ENCODE data around the gene HSP90B1. TPM values are rescaled to one million over a fixed set of nuclear protein-coding genes. Genes with fewer than 3 reads are reported as not detected.

Gene HSP90B1
- total and polyA plus RNA-seq, 9 of the 15 experiments (the other 6 are each of a cell fraction or from before 2014, with no cell fraction given), result 196 to 719 (median 557) TPM

DNA sequence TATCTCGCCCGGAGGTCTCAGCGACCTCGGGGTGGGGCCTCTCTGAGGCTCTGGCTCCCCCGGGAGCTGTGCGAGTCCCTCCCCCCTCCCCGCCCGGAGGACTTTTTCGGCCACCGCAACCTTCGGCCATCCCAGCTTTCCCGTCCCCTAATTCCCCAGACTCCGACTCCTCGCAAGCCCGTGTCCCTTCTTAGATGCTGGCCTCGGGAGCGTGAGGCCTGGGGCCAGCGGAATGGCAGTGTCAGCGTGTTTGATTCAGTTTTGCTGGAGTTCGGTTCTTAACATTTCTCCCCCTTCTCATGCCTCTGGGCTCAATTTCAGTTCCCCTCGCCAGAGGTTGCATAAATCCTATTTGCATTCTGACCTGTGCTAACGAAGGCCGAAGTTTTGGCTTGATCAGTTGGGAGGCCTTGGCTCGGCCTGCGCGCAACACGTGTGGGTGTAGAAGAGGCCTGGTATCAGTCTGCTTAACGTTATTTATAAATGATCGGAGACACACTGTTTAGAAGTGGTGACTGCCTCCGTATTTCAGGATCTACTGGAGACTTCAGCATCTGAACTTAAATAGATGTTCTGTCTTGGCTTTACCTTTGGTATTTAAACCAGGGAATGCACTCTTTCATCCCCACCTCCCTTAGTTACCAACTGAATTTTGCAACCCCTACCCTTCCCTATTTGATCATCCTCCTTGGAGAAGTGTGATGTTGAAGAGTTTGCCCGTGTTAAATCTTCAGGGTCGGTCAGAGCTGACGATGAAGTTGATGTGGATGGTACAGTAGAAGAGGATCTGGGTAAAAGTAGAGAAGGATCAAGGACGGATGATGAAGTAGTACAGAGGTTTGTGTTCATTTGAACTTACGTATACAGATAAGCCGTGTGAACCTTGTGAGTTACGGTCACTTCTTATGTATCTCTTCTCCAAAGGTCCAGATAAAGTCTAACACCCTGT is 851 bp downstream of the HSP90B1 start:
- CTCF ChIA-PET (ENCODE audit: low intra/inter-chr PET ratio), result no interaction called here
- WGBS (ENCODE audit: insufficient coverage, low coverage, missing lambda C conversion rate), result under 1% methylated on average over 35 of the region's 37 CpGs
- FAIRE-seq (peak; percentile 61), ATAC-seq (peak; percentile 26), DNase-seq (ENCODE audit: extremely low read depth in 1 of 4, low spot score in 3 of 4) (peak; percentile 47 to 72 (median 58))
- in situ Hi-C loops (cut with MboI) (loop anchor here (5.0 kb wide), 1 partner anchor 104 kb away; no protein-coding TSS in a partner anchor), intact Hi-C loops (cut with micrococcal nuclease) (no loop called here)
- Histone ChIP-seq H3K9me1 (ENCODE audit: control insufficient read depth, insufficient read depth, low read length) (no peaks in the 10 kb centered on the region), H3K4me3 (peak overlapping the region; percentile 89), H2AFZ (ENCODE audit: low read depth, low read length) (peak overlapping the region; percentile 81), H3K27me3 (ENCODE audit: control insufficient read depth in 2 of 2, insufficient read depth in 2 of 2, low read length in 2 of 2) (no peaks in the 10 kb centered on the region), H3K36me3 (ENCODE audit: control insufficient read depth, insufficient read depth, low read length) (peaks cover 51% of the 10 kb centered on the region), H3K9ac (ENCODE audit: insufficient read depth in 1 of 2, low read depth in 2 of 2, low read length in 2 of 2) (peak overlapping the region; percentile 98), H3K4me1 (replicated peaks in 1 of 2; ENCODE audit: control insufficient read depth in 2 of 2, insufficient read depth in 2 of 2, low read length in 2 of 2) (peaks cover 7 to 18% of the 10 kb centered on the region in 2 experiments), H3K4me2 (ENCODE audit: insufficient read depth, low read length) (peak overlapping the region; percentile 99), H4K20me1 (replicated peaks; ENCODE audit: control insufficient read depth, insufficient read depth, low read length) (peaks cover 19% of the 10 kb centered on the region), H3K9me3 (replicated peaks; ENCODE audit: control insufficient read depth, insufficient read depth, low read depth, low read length) (no peaks in the 10 kb centered on the region), H3K79me2 (ENCODE audit: control insufficient read depth, insufficient read depth, low read length) (peaks cover 57% of the 10 kb centered on the region), H3K27ac (ENCODE audit: extremely low read depth, low read depth, low read length) (peak overlapping the region; percentile 92)
- TSS peak; percentile 39 for BruUV-seq (replicated peaks)
- POLR2A ChIA-PET, result interaction anchor here (0.6 to 1.9 kb wide), 5 partner anchors 9 to 317 kb away, joined by 4 to 17 read pairs (median 7); no protein-coding TSS in a partner anchor
- TF ChIP-seq, protein P1, sequence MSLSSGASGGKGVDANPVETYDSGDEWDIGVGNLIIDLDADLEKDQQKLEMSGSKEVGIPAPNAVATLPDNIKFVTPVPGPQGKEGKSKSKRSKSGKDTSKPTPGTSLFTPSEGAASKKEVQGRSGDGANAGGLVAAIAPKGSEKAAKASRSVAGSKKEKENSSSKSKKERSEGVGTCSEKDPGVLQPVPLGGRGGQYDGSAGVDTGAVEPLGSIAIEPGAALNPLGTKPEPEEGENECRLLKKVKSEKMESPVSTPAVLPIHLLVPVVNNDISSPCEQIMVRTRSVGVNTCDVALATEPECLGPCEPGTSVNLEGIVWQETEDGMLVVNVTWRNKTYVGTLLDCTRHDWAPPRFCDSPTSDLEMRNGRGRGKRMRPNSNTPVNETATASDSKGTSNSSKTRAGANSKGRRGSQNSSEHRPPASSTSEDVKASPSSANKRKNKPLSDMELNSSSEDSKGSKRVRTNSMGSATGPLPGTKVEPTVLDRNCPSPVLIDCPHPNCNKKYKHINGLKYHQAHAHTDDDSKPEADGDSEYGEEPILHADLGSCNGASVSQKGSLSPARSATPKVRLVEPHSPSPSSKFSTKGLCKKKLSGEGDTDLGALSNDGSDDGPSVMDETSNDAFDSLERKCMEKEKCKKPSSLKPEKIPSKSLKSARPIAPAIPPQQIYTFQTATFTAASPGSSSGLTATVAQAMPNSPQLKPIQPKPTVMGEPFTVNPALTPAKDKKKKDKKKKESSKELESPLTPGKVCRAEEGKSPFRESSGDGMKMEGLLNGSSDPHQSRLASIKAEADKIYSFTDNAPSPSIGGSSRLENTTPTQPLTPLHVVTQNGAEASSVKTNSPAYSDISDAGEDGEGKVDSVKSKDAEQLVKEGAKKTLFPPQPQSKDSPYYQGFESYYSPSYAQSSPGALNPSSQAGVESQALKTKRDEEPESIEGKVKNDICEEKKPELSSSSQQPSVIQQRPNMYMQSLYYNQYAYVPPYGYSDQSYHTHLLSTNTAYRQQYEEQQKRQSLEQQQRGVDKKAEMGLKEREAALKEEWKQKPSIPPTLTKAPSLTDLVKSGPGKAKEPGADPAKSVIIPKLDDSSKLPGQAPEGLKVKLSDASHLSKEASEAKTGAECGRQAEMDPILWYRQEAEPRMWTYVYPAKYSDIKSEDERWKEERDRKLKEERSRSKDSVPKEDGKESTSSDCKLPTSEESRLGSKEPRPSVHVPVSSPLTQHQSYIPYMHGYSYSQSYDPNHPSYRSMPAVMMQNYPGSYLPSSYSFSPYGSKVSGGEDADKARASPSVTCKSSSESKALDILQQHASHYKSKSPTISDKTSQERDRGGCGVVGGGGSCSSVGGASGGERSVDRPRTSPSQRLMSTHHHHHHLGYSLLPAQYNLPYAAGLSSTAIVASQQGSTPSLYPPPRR (CRISPR knock-in tag; IDR thresholded peaks at IDR 0.05; ENCODE audit: borderline replicate concordance), result peak; percentile 84; the same call in 1 of the 2 replicates
- TF ChIP-seq TGIF2 (CRISPR knock-in tag; IDR thresholded peaks at IDR 0.05), result 0 out of 2 replicates have a peak, but pooled peaks have one; percentile 10
- TF ChIP-seq, protein P2, sequence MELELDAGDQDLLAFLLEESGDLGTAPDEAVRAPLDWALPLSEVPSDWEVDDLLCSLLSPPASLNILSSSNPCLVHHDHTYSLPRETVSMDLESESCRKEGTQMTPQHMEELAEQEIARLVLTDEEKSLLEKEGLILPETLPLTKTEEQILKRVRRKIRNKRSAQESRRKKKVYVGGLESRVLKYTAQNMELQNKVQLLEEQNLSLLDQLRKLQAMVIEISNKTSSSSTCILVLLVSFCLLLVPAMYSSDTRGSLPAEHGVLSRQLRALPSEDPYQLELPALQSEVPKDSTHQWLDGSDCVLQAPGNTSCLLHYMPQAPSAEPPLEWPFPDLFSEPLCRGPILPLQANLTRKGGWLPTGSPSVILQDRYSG (tag; conservative IDR thresholded peaks at IDR 0.05; ENCODE audit: low read depth), result no peak
- TF ChIP-seq HNRNPLL (IDR thresholded peaks at IDR 0.05; ENCODE audit: low read depth, low read length, poor library complexity, severe bottlenecking), result peak; percentile 12
- 0 out of 2 replicates have a peak, but pooled peaks have one; percentile 1 for TF ChIP-seq NFIC (IDR thresholded peaks at IDR 0.05)
- peak; percentile 56 for TF ChIP-seq CHD1 (IDR thresholded peaks at IDR 0.05; ENCODE audit: low read length)
- TF ChIP-seq RBBP5 (IDR thresholded peaks at IDR 0.05; ENCODE audit: borderline replicate concordance, insufficient read depth, low read length, poor library complexity, severe bottlenecking), result peak; percentile 71
- TF ChIP-seq PML (IDR thresholded peaks at IDR 0.05; ENCODE audit: low read length), result peak; percentile 31; the same call in 1 of the 2 replicates
- TF ChIP-seq, protein P3, sequence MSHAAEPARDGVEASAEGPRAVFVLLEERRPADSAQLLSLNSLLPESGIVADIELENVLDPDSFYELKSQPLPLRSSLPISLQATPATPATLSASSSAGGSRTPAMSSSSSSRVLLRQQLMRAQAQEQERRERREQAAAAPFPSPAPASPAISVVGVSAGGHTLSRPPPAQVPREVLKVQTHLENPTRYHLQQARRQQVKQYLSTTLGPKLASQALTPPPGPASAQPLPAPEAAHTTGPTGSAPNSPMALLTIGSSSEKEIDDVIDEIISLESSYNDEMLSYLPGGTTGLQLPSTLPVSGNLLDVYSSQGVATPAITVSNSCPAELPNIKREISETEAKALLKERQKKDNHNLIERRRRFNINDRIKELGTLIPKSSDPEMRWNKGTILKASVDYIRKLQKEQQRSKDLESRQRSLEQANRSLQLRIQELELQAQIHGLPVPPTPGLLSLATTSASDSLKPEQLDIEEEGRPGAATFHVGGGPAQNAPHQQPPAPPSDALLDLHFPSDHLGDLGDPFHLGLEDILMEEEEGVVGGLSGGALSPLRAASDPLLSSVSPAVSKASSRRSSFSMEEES (CRISPR knock-in tag; IDR thresholded peaks at IDR 0.05), result no peak

All from K562 (cell line).